Measurements from ENCODE around the gene LAMA3. TPM values are rescaled to one million over a fixed set of nuclear protein-coding genes. Genes with fewer than 3 reads are reported as not detected.

The LAMA3 gene
- total RNA-seq, 1 donor from 2014 or later: not detected

DNA sequence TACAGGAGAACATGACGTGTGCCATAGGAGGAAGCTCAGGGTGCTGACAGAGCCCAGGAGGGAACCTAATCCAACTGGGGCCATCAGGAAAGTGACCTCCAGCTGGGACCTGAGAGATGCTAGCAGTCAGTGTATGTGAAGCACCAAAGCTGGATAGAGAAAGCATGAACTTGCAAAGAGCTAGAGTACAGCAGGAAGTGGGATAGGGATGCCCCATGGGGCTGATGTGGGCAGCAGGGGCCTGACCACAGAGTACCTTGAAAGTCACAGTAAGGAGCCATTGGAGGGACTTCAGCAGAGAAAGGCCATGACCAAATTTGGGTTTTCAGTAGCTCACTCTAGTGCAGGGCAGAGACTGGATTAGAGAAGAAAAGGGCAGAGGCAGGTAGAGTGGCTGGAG is 233.7 kb downstream of the LAMA3 start:
- Mint-ChIP-seq H3K9me3 (peaks cover 6% of the 10 kb centered on the region), H3K27ac (no peak overlapping the region), H3K4me3 (no peak overlapping the region), H3K4me1 (peaks cover 28% of the 10 kb centered on the region), H3K27me3 (peaks cover 20% of the 10 kb centered on the region), H3K36me3 (ENCODE audit: low read depth) (no peaks in the 10 kb centered on the region)
- peak; percentile 65 for DNase-seq
- intact Hi-C loops (cut with micrococcal nuclease): no loop called here

- Mint-ChIP-seq H3K36me3 (ENCODE audit: low read depth) (peaks cover 2% of the 10 kb centered on the region), H3K4me1 (peaks cover 29% of the 10 kb centered on the region), H3K4me3 (no peak overlapping the region), H3K27me3 (peaks cover 16% of the 10 kb centered on the region), H3K9me3 (peaks cover 6% of the 10 kb centered on the region), H3K27ac (no peak overlapping the region)
- DNase-seq: no peak
- intact Hi-C loops (cut with micrococcal nuclease): loop anchor here (5.0 kb wide), 1 partner anchor 152 kb away; no protein-coding TSS in a partner anchor
Measured at GRCh38 chr18:23924813-23925212, 235.6 kb downstream of the LAMA3 start.

- intact Hi-C loops (cut with micrococcal nuclease): loop anchor here (5.0 kb wide), 1 partner anchor 151 kb away; no protein-coding TSS in a partner anchor
- Mint-ChIP-seq H3K9me3 (peaks cover 6% of the 10 kb centered on the region), H3K27ac (no peak overlapping the region), H3K27me3 (peaks cover 5% of the 10 kb centered on the region), H3K36me3 (ENCODE audit: low read depth) (peaks cover 2% of the 10 kb centered on the region), H3K4me3 (no peak overlapping the region), H3K4me1 (peaks cover 26% of the 10 kb centered on the region)
- no peak for DNase-seq
Measured at GRCh38 chr18:23926571-23926970, 237.3 kb downstream of the LAMA3 start.

- intact Hi-C loops (cut with micrococcal nuclease): loop anchor here (2.0 to 5.0 kb wide), 2 partner anchors 15 to 149 kb away; no protein-coding TSS in a partner anchor
- no peak overlapping the region for H3K4me3 Mint-ChIP-seq
- H3K36me3 Mint-ChIP-seq (ENCODE audit: low read depth): peaks cover 2% of the 10 kb centered on the region
- no peak for DNase-seq
- H3K27ac Mint-ChIP-seq: no peak overlapping the region
- H3K27me3 Mint-ChIP-seq: peaks cover 5% of the 10 kb centered on the region
- H3K9me3 Mint-ChIP-seq: peaks cover 4% of the 10 kb centered on the region
- peaks cover 21% of the 10 kb centered on the region for H3K4me1 Mint-ChIP-seq
Measured at GRCh38 chr18:23927821-23928746, 238.8 kb downstream of the LAMA3 start.

DNA sequence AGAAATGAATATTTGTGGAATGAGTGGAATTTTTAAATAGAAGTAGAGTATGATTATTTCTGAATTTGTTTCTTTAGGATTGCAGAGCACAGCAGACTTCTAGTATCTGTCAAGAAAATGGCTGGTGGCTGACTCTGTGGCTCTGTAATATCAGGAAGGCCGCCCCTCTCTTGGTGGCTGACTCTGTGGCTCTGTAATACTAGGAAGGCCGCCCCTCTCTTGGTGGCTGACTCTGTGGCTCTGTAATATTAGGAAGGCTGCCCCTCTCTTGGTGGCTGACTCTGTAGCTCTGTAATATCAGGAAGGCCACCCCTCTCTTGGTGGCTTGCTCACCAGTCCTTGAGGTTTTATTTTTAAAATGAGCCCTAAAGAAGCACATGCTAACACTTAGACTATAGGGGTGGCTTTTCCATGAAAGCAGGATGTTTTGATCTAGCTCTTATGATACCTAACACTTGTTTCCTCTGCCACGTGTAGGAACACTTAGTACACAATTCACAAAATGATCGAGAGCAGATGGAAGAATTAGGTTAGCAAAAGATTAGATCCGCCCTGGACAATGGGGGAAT is 240.2 kb downstream of the LAMA3 start:
- intact Hi-C loops (cut with micrococcal nuclease): loop anchor here (1.0 to 5.0 kb wide), 3 partner anchors 9 to 148 kb away; no protein-coding TSS in a partner anchor
- H3K36me3 Mint-ChIP-seq (ENCODE audit: low read depth): peaks cover 2% of the 10 kb centered on the region
- H3K27me3 Mint-ChIP-seq: peaks cover 5% of the 10 kb centered on the region
- peak; percentile 73 for DNase-seq
- H3K4me3 Mint-ChIP-seq: peak overlapping the region; percentile 39
- H3K27ac Mint-ChIP-seq: peak overlapping the region; percentile 70
- H3K9me3 Mint-ChIP-seq: no peaks in the 10 kb centered on the region
- H3K4me1 Mint-ChIP-seq: peaks cover 23% of the 10 kb centered on the region

DNA sequence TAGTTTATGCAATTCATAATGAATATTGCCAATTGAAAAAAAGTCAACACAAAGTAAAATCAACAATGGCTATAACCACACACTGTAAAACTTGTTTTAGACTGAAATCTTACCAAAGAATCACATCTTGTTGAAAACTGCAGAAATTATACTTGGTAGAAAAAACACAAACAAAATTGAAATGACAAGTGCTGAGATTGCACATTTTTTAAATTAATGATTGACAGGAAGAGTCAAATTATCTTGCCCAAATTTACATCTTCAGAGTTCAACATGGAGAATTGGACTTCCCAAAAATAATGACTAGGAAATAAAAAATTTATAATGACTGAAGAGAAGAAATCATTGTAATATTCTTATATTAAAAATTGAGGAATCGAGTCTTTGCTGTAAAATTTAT is 240.7 kb downstream of the LAMA3 start:
- Mint-ChIP-seq H3K27me3 (peaks cover 7% of the 10 kb centered on the region), H3K36me3 (ENCODE audit: low read depth) (peaks cover 2% of the 10 kb centered on the region), H3K4me1 (peaks cover 29% of the 10 kb centered on the region), H3K27ac (peak overlapping the region; percentile 70), H3K9me3 (no peaks in the 10 kb centered on the region), H3K4me3 (peak overlapping the region; percentile 39)
- intact Hi-C loops (cut with micrococcal nuclease): no loop called here
- DNase-seq: no peak

DNA sequence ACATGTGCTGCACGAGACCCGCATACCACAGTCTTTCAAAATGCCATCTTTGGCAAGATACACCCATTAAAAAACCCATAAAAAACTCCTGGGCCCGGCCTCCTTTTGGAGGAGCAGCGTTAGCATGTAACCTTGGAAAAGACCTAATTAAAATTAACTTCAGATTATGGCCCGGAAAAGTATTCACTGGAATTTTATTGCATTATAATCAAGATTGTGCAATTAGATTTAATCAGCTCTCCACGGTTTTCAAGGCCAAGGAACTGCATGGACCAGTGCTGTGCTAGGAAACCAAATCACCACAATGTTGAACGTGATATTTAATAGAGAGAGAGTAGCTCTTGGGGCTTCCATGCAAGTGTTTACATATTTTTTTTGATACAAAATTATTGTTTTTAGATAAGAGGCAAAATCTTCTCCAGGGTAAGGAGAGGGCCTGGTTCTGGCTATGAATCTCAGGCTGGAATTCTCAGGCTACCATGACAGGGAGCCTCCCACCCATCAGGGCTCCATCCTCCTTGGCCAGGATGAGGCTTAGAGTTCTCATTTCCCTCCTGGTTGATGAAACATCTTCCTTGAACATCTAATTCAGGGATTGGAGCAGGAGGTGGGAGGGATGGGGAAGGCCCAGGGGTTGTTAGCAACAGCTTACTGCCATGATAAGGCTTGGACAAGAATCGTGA is 243.3 kb downstream of the LAMA3 start:
- intact Hi-C loops (cut with micrococcal nuclease): no loop called here
- Mint-ChIP-seq H3K4me1 (peaks cover 50% of the 10 kb centered on the region), H3K36me3 (ENCODE audit: low read depth) (peaks cover 2% of the 10 kb centered on the region), H3K9me3 (no peaks in the 10 kb centered on the region), H3K4me3 (no peak overlapping the region), H3K27ac (no peak overlapping the region), H3K27me3 (peaks cover 5% of the 10 kb centered on the region)
- DNase-seq: no peak

- DNase-seq: no peak
- H3K36me3 Mint-ChIP-seq (ENCODE audit: low read depth): peaks cover 2% of the 10 kb centered on the region
- no peak overlapping the region for H3K4me3 Mint-ChIP-seq
- H3K4me1 Mint-ChIP-seq: peaks cover 53% of the 10 kb centered on the region
- no peaks in the 10 kb centered on the region for H3K9me3 Mint-ChIP-seq
- H3K27me3 Mint-ChIP-seq: peaks cover 3% of the 10 kb centered on the region
- intact Hi-C loops (cut with micrococcal nuclease): no loop called here
- H3K27ac Mint-ChIP-seq: no peak overlapping the region
Measured at GRCh38 chr18:23933407-23933806, 244.2 kb downstream of the LAMA3 start.

- H3K27me3 Mint-ChIP-seq: peaks cover 6% of the 10 kb centered on the region
- H3K36me3 Mint-ChIP-seq (ENCODE audit: low read depth): peaks cover 2% of the 10 kb centered on the region
- intact Hi-C loops (cut with micrococcal nuclease): no loop called here
- no peak overlapping the region for H3K27ac Mint-ChIP-seq
- peak; percentile 63 for DNase-seq
- peaks cover 56% of the 10 kb centered on the region for H3K4me1 Mint-ChIP-seq
- H3K4me3 Mint-ChIP-seq: no peak overlapping the region
- no peaks in the 10 kb centered on the region for H3K9me3 Mint-ChIP-seq
Measured at GRCh38 chr18:23934252-23934651, 245.0 kb downstream of the LAMA3 start.

DNA sequence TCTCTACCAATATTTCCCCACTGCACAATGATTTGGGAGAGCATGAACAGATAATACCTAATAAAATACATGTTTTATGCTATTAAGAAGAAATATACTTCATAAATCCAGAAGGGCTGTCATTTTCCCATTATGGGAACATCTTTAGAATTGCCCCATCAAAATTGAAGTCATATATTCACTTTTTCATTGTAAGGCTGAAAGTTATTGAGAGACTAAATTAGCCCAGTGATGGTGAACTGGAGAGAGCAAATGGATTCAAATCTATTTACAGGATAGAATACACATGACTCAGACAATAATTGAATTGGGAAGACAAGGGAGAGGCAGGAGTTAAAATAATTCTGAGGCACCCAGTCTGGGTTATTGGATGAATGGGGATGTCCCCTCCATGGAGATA is 245.6 kb downstream of the LAMA3 start:
- H3K4me1 Mint-ChIP-seq: peaks cover 53% of the 10 kb centered on the region
- intact Hi-C loops (cut with micrococcal nuclease): no loop called here
- DNase-seq: no peak

GRCh38 chr18:23935804-23936203 is 246.6 kb downstream of the LAMA3 start:
- H3K9me3 Mint-ChIP-seq: no peaks in the 10 kb centered on the region
- intact Hi-C loops (cut with micrococcal nuclease): no loop called here
- peaks cover 12% of the 10 kb centered on the region for H3K27me3 Mint-ChIP-seq
- peaks cover 53% of the 10 kb centered on the region for H3K4me1 Mint-ChIP-seq
- H3K36me3 Mint-ChIP-seq (ENCODE audit: low read depth): no peaks in the 10 kb centered on the region
- H3K27ac Mint-ChIP-seq: peak overlapping the region; percentile 8
- DNase-seq: peak; percentile 83
- peak overlapping the region; percentile 42 for H3K4me3 Mint-ChIP-seq

More for the DNA sequence above, 245.6 kb downstream of the LAMA3 start:
- Mint-ChIP-seq H3K9me3 (no peaks in the 10 kb centered on the region), H3K27ac (no peak overlapping the region), H3K4me3 (no peak overlapping the region), H3K36me3 (ENCODE audit: low read depth) (no peaks in the 10 kb centered on the region), H3K27me3 (peaks cover 10% of the 10 kb centered on the region)

GRCh38 chr18:23936381-23936958 is 247.2 kb downstream of the LAMA3 start:
- Mint-ChIP-seq H3K4me1 (peaks cover 53% of the 10 kb centered on the region), H3K27ac (peak overlapping the region; percentile 12), H3K4me3 (peak overlapping the region; percentile 4), H3K9me3 (no peaks in the 10 kb centered on the region), H3K36me3 (ENCODE audit: low read depth) (no peaks in the 10 kb centered on the region), H3K27me3 (peaks cover 14% of the 10 kb centered on the region)
- no peak for DNase-seq
- intact Hi-C loops (cut with micrococcal nuclease): no loop called here

GRCh38 chr18:23938043-23938756 is 248.9 kb downstream of the LAMA3 start:
- H3K4me1 Mint-ChIP-seq: peaks cover 66% of the 10 kb centered on the region
- peak overlapping the region; percentile 24 for H3K4me3 Mint-ChIP-seq
- peaks cover 3% of the 10 kb centered on the region for H3K36me3 Mint-ChIP-seq (ENCODE audit: low read depth)
- DNase-seq: peak; percentile 77
- intact Hi-C loops (cut with micrococcal nuclease): loop anchor here (1.0 kb wide), 1 partner anchor 9 kb away; no protein-coding TSS in a partner anchor
- peaks cover 25% of the 10 kb centered on the region for H3K27me3 Mint-ChIP-seq
- H3K9me3 Mint-ChIP-seq: no peaks in the 10 kb centered on the region
- peak overlapping the region; percentile 49 for H3K27ac Mint-ChIP-seq

Data from activated CD4-positive, alpha-beta T cell treated with anti-CD3 and anti-CD28 coated beads, Interleukin-2, amount 10 ng/mL, durations not matched to agents 24 days and 14 days (primary cell).